ENCODE data around the gene SEC14L6.

SEC14L6 gene

GRCh38 chr22:30500628-30501027 lies 45.9 kb downstream of the SEC14L6 start:
- H3K4me2 ChIP-seq (ENCODE audit: low read length, poor library complexity, severe bottlenecking), result no peak overlapping the region
- H3K9ac ChIP-seq (ENCODE audit: low read length), result no peak overlapping the region
- H2BK120ac ChIP-seq (ENCODE audit: low read depth, low read length), result no peak overlapping the region
- H3K79me1 ChIP-seq (replicated peaks; ENCODE audit: low read length, poor library complexity, severe bottlenecking), result no peaks in the 10 kb centered on the region
- H2AK5ac ChIP-seq (ENCODE audit: low read length, severe bottlenecking), result no peak overlapping the region
- H3K9me3 ChIP-seq (ENCODE audit: control insufficient read depth, low read length), result no peaks in the 10 kb centered on the region
- H3K23ac ChIP-seq (ENCODE audit: low read length in 2 of 2), result no peak overlapping the region
- no peak overlapping the region for H2AFZ ChIP-seq (ENCODE audit: low read depth, low read length)
- no peak overlapping the region for H3K4ac ChIP-seq (ENCODE audit: low read depth in 1 of 2, low read length in 2 of 2)
- 96% methylated on average over 5 of the region's 6 CpGs for WGBS
- no peak overlapping the region for H2BK15ac ChIP-seq (ENCODE audit: low read depth, poor library complexity, severe bottlenecking)
- no peak overlapping the region for H3K18ac ChIP-seq (ENCODE audit: low read depth in 1 of 2, low read length in 2 of 2)
- H2BK5ac ChIP-seq (ENCODE audit: low read depth, low read length, poor library complexity, severe bottlenecking), result no peak overlapping the region
- no peaks in the 10 kb centered on the region for H3K36me3 ChIP-seq (ENCODE audit: control insufficient read depth in 1 of 2, insufficient read depth in 2 of 2, low read depth in 1 of 2, low read length in 2 of 2)
- no peak overlapping the region for H4K91ac ChIP-seq (ENCODE audit: low read length)
- H4K8ac ChIP-seq (ENCODE audit: low read length), result no peak overlapping the region
- no peak for DNase-seq
- H3K4me1 ChIP-seq (ENCODE audit: control insufficient read depth, insufficient read depth, low read depth, low read length), result peaks cover 2% of the 10 kb centered on the region
- H3K14ac ChIP-seq (ENCODE audit: low read length in 2 of 2), result no peak overlapping the region
- no peak overlapping the region for H3K4me3 ChIP-seq (ENCODE audit: insufficient read depth in 1 of 2, low read depth in 1 of 2, low read length in 2 of 2)
- no peak overlapping the region for H2BK12ac ChIP-seq (ENCODE audit: low read length in 2 of 2)
- no peak overlapping the region for H3K27ac ChIP-seq (ENCODE audit: low read length, poor library complexity, severe bottlenecking)
- peaks cover 22 to 36% of the 10 kb centered on the region in 2 experiments for H3K27me3 ChIP-seq (ENCODE audit: control insufficient read depth in 1 of 2, insufficient read depth in 1 of 2, low read length in 2 of 2)

GRCh38 chr22:30497466-30498150 lies 48.9 kb downstream of the SEC14L6 start:
- WGBS, result 83% methylated on average over 7 of the region's 7 CpGs
- no peak overlapping the region for H4K8ac ChIP-seq (ENCODE audit: low read length)
- no peaks in the 10 kb centered on the region for H3K79me1 ChIP-seq (replicated peaks; ENCODE audit: low read length, poor library complexity, severe bottlenecking)
- no peak overlapping the region for H2AK5ac ChIP-seq (ENCODE audit: low read length, severe bottlenecking)
- H2BK5ac ChIP-seq (ENCODE audit: low read depth, low read length, poor library complexity, severe bottlenecking), result no peak overlapping the region
- H2AFZ ChIP-seq (ENCODE audit: low read depth, low read length), result no peak overlapping the region
- peaks cover 22 to 52% of the 10 kb centered on the region in 2 experiments for H3K27me3 ChIP-seq (ENCODE audit: control insufficient read depth in 1 of 2, insufficient read depth in 1 of 2, low read length in 2 of 2)
- H3K4me3 ChIP-seq (ENCODE audit: insufficient read depth in 1 of 2, low read depth in 1 of 2, low read length in 2 of 2), result no peak overlapping the region
- no peaks in the 10 kb centered on the region for H3K9me3 ChIP-seq (ENCODE audit: control insufficient read depth, low read length)
- H3K23ac ChIP-seq (ENCODE audit: low read length in 2 of 2), result no peak overlapping the region
- no peak overlapping the region for H2BK15ac ChIP-seq (ENCODE audit: low read depth, poor library complexity, severe bottlenecking)
- H3K9ac ChIP-seq (ENCODE audit: low read length), result no peak overlapping the region
- H3K4me1 ChIP-seq (ENCODE audit: control insufficient read depth, insufficient read depth, low read depth, low read length), result no peaks in the 10 kb centered on the region
- no peak overlapping the region for H4K91ac ChIP-seq (ENCODE audit: low read length)
- no peak overlapping the region for H3K27ac ChIP-seq (ENCODE audit: low read length, poor library complexity, severe bottlenecking)
- DNase-seq, result no peak
- no peak overlapping the region for H3K4me2 ChIP-seq (ENCODE audit: low read length, poor library complexity, severe bottlenecking)
- no peak overlapping the region for H3K18ac ChIP-seq (ENCODE audit: low read depth in 1 of 2, low read length in 2 of 2)
- no peak overlapping the region for H3K14ac ChIP-seq (ENCODE audit: low read length in 2 of 2)
- H2BK120ac ChIP-seq (ENCODE audit: low read depth, low read length), result no peak overlapping the region
- H2BK12ac ChIP-seq (ENCODE audit: low read length in 2 of 2), result no peak overlapping the region
- no peaks in the 10 kb centered on the region for H3K36me3 ChIP-seq (ENCODE audit: control insufficient read depth in 1 of 2, insufficient read depth in 2 of 2, low read depth in 1 of 2, low read length in 2 of 2)
- H3K4ac ChIP-seq (ENCODE audit: low read depth in 1 of 2, low read length in 2 of 2), result no peak overlapping the region

- H4K8ac ChIP-seq (ENCODE audit: low read length), result no peak overlapping the region
- no peaks in the 10 kb centered on the region for H3K79me1 ChIP-seq (replicated peaks; ENCODE audit: low read length, poor library complexity, severe bottlenecking)
- H2BK5ac ChIP-seq (ENCODE audit: low read depth, low read length, poor library complexity, severe bottlenecking), result no peak overlapping the region
- H2AK5ac ChIP-seq (ENCODE audit: low read length, severe bottlenecking), result no peak overlapping the region
- H2BK15ac ChIP-seq (ENCODE audit: low read depth, poor library complexity, severe bottlenecking), result no peak overlapping the region
- H3K4me2 ChIP-seq (ENCODE audit: low read length, poor library complexity, severe bottlenecking), result no peak overlapping the region
- 85% methylated on average over 14 of the region's 14 CpGs for WGBS
- H3K4ac ChIP-seq (ENCODE audit: low read depth in 1 of 2, low read length in 2 of 2), result no peak overlapping the region
- H3K9ac ChIP-seq (ENCODE audit: low read length), result no peak overlapping the region
- peaks cover 32 to 61% of the 10 kb centered on the region in 2 experiments for H3K27me3 ChIP-seq (ENCODE audit: control insufficient read depth in 1 of 2, insufficient read depth in 1 of 2, low read length in 2 of 2)
- H3K4me3 ChIP-seq (ENCODE audit: insufficient read depth in 1 of 2, low read depth in 1 of 2, low read length in 2 of 2), result no peak overlapping the region
- H3K9me3 ChIP-seq (ENCODE audit: control insufficient read depth, low read length), result no peaks in the 10 kb centered on the region
- H3K36me3 ChIP-seq (ENCODE audit: control insufficient read depth in 1 of 2, insufficient read depth in 2 of 2, low read depth in 1 of 2, low read length in 2 of 2), result no peaks in the 10 kb centered on the region
- H3K27ac ChIP-seq (ENCODE audit: low read length, poor library complexity, severe bottlenecking), result no peak overlapping the region
- no peak overlapping the region for H3K14ac ChIP-seq (ENCODE audit: low read length in 2 of 2)
- no peaks in the 10 kb centered on the region for H3K4me1 ChIP-seq (ENCODE audit: control insufficient read depth, insufficient read depth, low read depth, low read length)
- H2AFZ ChIP-seq (ENCODE audit: low read depth, low read length), result no peak overlapping the region
- no peak for DNase-seq
- no peak overlapping the region for H2BK12ac ChIP-seq (ENCODE audit: low read length in 2 of 2)
- H3K23ac ChIP-seq (ENCODE audit: low read length in 2 of 2), result no peak overlapping the region
- H4K91ac ChIP-seq (ENCODE audit: low read length), result no peak overlapping the region
- H2BK120ac ChIP-seq (ENCODE audit: low read depth, low read length), result no peak overlapping the region
- H3K18ac ChIP-seq (ENCODE audit: low read depth in 1 of 2, low read length in 2 of 2), result no peak overlapping the region
These were observed 51.3 kb downstream of the SEC14L6 start for GRCh38 chr22:30495041-30495784.

- Histone ChIP-seq H3K4ac (ENCODE audit: low read depth in 1 of 2, low read length in 2 of 2) (no peak overlapping the region), H3K9me3 (ENCODE audit: control insufficient read depth, low read length) (no peaks in the 10 kb centered on the region), H2BK120ac (ENCODE audit: low read depth, low read length) (no peak overlapping the region), H3K27ac (ENCODE audit: low read length, poor library complexity, severe bottlenecking) (no peak overlapping the region), H2BK12ac (ENCODE audit: low read length in 2 of 2) (no peak overlapping the region), H3K14ac (ENCODE audit: low read length in 2 of 2) (no peak overlapping the region), H2BK15ac (ENCODE audit: low read depth, poor library complexity, severe bottlenecking) (no peak overlapping the region), H4K8ac (ENCODE audit: low read length) (no peak overlapping the region), H3K36me3 (ENCODE audit: control insufficient read depth in 1 of 2, insufficient read depth in 2 of 2, low read depth in 1 of 2, low read length in 2 of 2) (no peaks in the 10 kb centered on the region), H3K4me1 (ENCODE audit: control insufficient read depth, insufficient read depth, low read depth, low read length) (no peaks in the 10 kb centered on the region), H3K4me2 (ENCODE audit: low read length, poor library complexity, severe bottlenecking) (no peak overlapping the region), H3K9ac (ENCODE audit: low read length) (no peak overlapping the region), H2AK5ac (ENCODE audit: low read length, severe bottlenecking) (no peak overlapping the region), H2AFZ (ENCODE audit: low read depth, low read length) (no peak overlapping the region), H3K23ac (ENCODE audit: low read length in 2 of 2) (no peak overlapping the region), H2BK5ac (ENCODE audit: low read depth, low read length, poor library complexity, severe bottlenecking) (no peak overlapping the region), H3K4me3 (ENCODE audit: insufficient read depth in 1 of 2, low read depth in 1 of 2, low read length in 2 of 2) (no peak overlapping the region), H3K27me3 (ENCODE audit: control insufficient read depth in 1 of 2, insufficient read depth in 1 of 2, low read length in 2 of 2) (peaks cover 40 to 75% of the 10 kb centered on the region in 2 experiments), H3K79me1 (replicated peaks; ENCODE audit: low read length, poor library complexity, severe bottlenecking) (no peaks in the 10 kb centered on the region), H3K18ac (ENCODE audit: low read depth in 1 of 2, low read length in 2 of 2) (no peak overlapping the region), H4K91ac (ENCODE audit: low read length) (no peak overlapping the region)
- 85% methylated on average over 12 of the region's 12 CpGs for WGBS
- DNase-seq, result no peak
These were observed 54.4 kb downstream of the SEC14L6 start for GRCh38 chr22:30492144-30492543.
